GM19351 (cell line): Measurements from ENCODE around the gene PIANP.

Source experiments
- ATAC-seq: cut with Tn5 transposase; IDR thresholded peaks from one replicate; pipeline ENCODE4 v1.9.1; 2021; ENCODE audit warnings: mild to moderate bottlenecking, moderate library complexity; ENCODE audit not compliant: unreplicated experiment

The PIANP gene

GRCh38 chr12:6676962-6677361, 23.7 kb downstream of the PIANP start:
- ATAC-seq: no peak

GRCh38 chr12:6672143-6672542, 28.5 kb downstream of the PIANP start:
- ATAC-seq: no peak

GRCh38 chr12:6667559-6668210, 32.9 kb downstream of the PIANP start:
- no peak for ATAC-seq

- no peak for ATAC-seq
These were observed 34.4 kb downstream of the PIANP start for GRCh38 chr12:6666211-6666610.

GRCh38 chr12:6664902-6665301, 35.7 kb downstream of the PIANP start:
- no peak for ATAC-seq

GRCh38 chr12:6662906-6663742, 37.5 kb downstream of the PIANP start, which contains the start of gene ING4:
Gene ING4 (minus strand): TSS chr12:6663119. CDS start chr12:6663101, 18 bp downstream.
- peak; percentile 98 for ATAC-seq

GRCh38 chr12:6662602-6662905, 38.1 kb downstream of the PIANP start:
- ATAC-seq: no peak

- ATAC-seq: no peak
These were observed 46.6 kb downstream of the PIANP start for GRCh38 chr12:6653987-6654386.

GRCh38 chr12:6653342-6653741, 47.3 kb downstream of the PIANP start:
- no peak for ATAC-seq

GRCh38 chr12:6652391-6652790, 48.2 kb downstream of the PIANP start:
- ATAC-seq: no peak

GRCh38 chr12:6650832-6651231, 49.8 kb downstream of the PIANP start:
- ATAC-seq: no peak

- no peak for ATAC-seq
These were observed 53.5 kb downstream of the PIANP start, which contains the start of gene ACRBP for GRCh38 chr12:6647083-6647604. Gene ACRBP (minus strand): TSS chr12:6647432. CDS start chr12:6647366, 66 bp downstream.

- ATAC-seq: no peak
These were observed 54.1 kb downstream of the PIANP start for GRCh38 chr12:6646276-6647082.

GRCh38 chr12:6644903-6645302, 55.7 kb downstream of the PIANP start:
- ATAC-seq: no peak

GRCh38 chr12:6644257-6644596, 56.4 kb downstream of the PIANP start:
- no peak for ATAC-seq
